ENCODE data around the gene CORO6.

Gene CORO6

DNA sequence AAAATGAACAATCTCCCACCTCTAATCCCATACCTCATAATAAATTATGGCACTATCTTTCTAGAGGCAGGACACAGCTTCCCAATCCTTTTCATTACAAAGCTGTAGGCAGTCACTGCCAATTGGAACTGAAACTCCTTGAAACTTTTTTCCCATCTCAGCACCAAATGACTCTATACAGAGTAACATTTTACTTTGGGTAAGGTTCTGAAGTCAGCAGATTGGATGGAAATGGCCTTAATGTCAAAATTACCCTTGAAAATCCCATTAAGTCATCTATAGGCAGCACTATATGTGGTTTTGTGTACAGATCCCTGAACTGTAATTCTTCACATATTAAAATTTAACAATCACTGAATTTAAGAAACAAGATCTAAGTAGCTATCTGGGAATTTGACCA lies 30.3 kb upstream of the CORO6 start:
- TF ChIP-seq, protein P1, sequence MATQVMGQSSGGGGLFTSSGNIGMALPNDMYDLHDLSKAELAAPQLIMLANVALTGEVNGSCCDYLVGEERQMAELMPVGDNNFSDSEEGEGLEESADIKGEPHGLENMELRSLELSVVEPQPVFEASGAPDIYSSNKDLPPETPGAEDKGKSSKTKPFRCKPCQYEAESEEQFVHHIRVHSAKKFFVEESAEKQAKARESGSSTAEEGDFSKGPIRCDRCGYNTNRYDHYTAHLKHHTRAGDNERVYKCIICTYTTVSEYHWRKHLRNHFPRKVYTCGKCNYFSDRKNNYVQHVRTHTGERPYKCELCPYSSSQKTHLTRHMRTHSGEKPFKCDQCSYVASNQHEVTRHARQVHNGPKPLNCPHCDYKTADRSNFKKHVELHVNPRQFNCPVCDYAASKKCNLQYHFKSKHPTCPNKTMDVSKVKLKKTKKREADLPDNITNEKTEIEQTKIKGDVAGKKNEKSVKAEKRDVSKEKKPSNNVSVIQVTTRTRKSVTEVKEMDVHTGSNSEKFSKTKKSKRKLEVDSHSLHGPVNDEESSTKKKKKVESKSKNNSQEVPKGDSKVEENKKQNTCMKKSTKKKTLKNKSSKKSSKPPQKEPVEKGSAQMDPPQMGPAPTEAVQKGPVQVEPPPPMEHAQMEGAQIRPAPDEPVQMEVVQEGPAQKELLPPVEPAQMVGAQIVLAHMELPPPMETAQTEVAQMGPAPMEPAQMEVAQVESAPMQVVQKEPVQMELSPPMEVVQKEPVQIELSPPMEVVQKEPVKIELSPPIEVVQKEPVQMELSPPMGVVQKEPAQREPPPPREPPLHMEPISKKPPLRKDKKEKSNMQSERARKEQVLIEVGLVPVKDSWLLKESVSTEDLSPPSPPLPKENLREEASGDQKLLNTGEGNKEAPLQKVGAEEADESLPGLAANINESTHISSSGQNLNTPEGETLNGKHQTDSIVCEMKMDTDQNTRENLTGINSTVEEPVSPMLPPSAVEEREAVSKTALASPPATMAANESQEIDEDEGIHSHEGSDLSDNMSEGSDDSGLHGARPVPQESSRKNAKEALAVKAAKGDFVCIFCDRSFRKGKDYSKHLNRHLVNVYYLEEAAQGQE (IDR thresholded peaks at IDR 0.05; ENCODE audit: low read depth) = no peak

DNA sequence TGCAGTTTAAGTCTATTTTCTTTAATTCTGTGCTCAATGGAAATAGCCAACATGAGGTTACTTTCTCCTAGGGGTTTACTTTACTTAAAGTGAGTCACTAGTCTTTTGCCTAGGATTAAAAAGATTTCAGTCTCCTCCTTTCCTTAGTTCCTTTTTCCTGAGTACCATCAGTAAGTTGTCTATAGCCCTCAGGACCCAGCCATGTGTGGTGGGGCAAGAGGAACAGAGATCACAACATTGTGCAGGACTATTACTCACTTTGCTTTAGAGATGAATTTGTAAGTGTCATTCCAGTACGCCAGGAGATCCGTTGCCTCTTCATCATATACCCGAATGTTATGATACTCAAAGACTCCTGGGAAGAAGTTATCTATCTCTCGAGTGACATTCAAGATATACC lies 27.7 kb upstream of the CORO6 start:
- TF ChIP-seq CREB1 (IDR thresholded peaks at IDR 0.05; ENCODE audit: low read depth) (no peak), YY1 (IDR thresholded peaks at IDR 0.05; ENCODE audit: low read depth) (no peak)

DNA sequence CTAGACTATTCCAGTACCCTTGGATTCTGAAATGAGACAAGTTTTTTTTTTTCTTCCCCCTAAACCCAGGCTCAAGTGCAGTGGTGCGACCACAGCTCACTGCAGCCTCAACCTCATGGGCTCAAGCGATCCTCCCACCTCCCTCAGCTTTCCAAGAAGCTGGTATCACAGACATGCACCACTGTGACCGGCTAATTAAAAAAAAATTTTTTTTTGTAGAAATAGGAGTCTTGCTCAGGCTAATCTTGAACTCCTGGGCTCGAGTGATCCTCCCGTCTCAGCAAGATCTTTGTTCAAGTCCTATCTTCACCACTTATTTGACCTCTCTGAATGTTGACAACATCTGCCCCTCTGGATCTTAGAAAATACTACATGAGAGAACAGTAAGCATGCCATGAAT lies 26.6 kb upstream of the CORO6 start:
- TF ChIP-seq EP300 (IDR thresholded peaks at IDR 0.05; ENCODE audit: borderline replicate concordance) (no peak), TAF1 (IDR thresholded peaks at IDR 0.05; ENCODE audit: low read depth) (no peak), EGR1 (IDR thresholded peaks at IDR 0.05) (no peak), RAD21 (IDR thresholded peaks at IDR 0.05; ENCODE audit: low read depth) (no peak), NFIC (IDR thresholded peaks at IDR 0.05) (no peak), ZBTB7A (IDR thresholded peaks at IDR 0.05; ENCODE audit: low read depth) (no peak), CEBPB (IDR thresholded peaks at IDR 0.05) (no peak), TCF12 (IDR thresholded peaks at IDR 0.05; ENCODE audit: low read depth) (no peak), CREB1 (IDR thresholded peaks at IDR 0.05; ENCODE audit: low read depth) (no peak), TEAD4 (IDR thresholded peaks at IDR 0.05) (no peak), YY1 (IDR thresholded peaks at IDR 0.05; ENCODE audit: low read depth) (no peak), FOXM1 (IDR thresholded peaks at IDR 0.05; ENCODE audit: borderline replicate concordance, low read depth) (no peak)
- TF ChIP-seq, protein P1 (IDR thresholded peaks at IDR 0.05; ENCODE audit: low read depth) = no peak
- TF ChIP-seq, protein P2, sequence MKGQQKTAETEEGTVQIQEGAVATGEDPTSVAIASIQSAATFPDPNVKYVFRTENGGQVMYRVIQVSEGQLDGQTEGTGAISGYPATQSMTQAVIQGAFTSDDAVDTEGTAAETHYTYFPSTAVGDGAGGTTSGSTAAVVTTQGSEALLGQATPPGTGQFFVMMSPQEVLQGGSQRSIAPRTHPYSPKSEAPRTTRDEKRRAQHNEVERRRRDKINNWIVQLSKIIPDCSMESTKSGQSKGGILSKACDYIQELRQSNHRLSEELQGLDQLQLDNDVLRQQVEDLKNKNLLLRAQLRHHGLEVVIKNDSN (IDR thresholded peaks at IDR 0.05) = no peak
- TF ChIP-seq, protein P3, sequence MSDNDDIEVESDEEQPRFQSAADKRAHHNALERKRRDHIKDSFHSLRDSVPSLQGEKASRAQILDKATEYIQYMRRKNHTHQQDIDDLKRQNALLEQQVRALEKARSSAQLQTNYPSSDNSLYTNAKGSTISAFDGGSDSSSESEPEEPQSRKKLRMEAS (IDR thresholded peaks at IDR 0.05) = no peak

DNA sequence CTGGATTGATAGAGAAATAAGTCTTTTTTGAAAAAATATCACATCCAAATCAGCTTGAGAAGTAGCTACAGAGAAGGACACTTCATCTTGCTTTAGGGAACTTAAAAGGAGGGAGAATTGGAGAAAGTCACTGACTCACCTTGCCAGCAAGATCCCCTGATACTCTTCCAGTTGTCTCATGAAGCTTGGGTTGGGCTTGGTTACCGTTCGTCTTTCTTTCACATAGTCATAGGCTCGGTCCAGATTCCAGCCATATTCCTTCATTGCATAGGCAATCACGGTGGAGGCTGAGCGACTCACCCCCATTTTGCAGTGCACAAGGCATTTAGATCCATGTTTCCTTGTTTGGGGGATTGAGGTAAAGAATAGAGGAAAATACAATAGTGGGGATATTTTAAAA lies 25.3 kb upstream of the CORO6 start:
- TF ChIP-seq, protein P3 (IDR thresholded peaks at IDR 0.05) = no peak
- TF ChIP-seq TEAD4 (IDR thresholded peaks at IDR 0.05) (no peak), FOXM1 (IDR thresholded peaks at IDR 0.05; ENCODE audit: borderline replicate concordance, low read depth) (no peak), EGR1 (IDR thresholded peaks at IDR 0.05) (no peak), ZBTB7A (IDR thresholded peaks at IDR 0.05; ENCODE audit: low read depth) (no peak), CREB1 (IDR thresholded peaks at IDR 0.05; ENCODE audit: low read depth) (no peak), TCF12 (IDR thresholded peaks at IDR 0.05; ENCODE audit: low read depth) (no peak), CEBPB (IDR thresholded peaks at IDR 0.05) (no peak), EP300 (IDR thresholded peaks at IDR 0.05; ENCODE audit: borderline replicate concordance) (no peak)
- TF ChIP-seq, protein P2 (IDR thresholded peaks at IDR 0.05) = no peak
- TF ChIP-seq, protein P1 (IDR thresholded peaks at IDR 0.05; ENCODE audit: low read depth) = no peak

DNA sequence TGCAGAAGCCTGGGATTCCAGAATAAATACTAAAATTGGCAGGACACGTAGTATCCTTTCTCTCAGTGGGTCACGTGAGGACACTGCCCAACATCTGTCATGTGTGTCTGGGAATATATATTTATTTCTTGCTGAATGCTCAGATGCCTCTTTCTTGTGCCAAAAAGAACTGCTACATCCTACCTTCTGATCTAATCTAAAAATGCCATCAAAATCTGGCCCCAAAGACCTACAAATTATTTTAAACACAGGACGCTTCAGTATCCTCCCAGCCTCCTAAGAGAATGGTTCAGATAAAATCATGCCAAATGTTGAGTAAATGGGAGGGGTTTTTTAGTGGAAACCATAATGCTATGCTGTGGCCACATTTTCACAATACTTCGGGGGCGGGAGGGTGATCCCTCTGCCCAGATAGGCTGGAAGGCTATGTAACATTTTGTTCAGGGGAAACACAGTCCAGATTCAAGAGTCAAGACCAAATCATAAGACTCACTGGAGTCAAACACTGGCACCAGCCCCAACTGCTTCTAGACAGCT lies 22.9 kb upstream of the CORO6 start:
- TF ChIP-seq TAF1 (IDR thresholded peaks at IDR 0.05; ENCODE audit: low read depth) = no peak
- TF ChIP-seq CEBPB (IDR thresholded peaks at IDR 0.05) = no peak
- no peak for TF ChIP-seq CREB1 (IDR thresholded peaks at IDR 0.05; ENCODE audit: low read depth)
- TF ChIP-seq TCF12 (IDR thresholded peaks at IDR 0.05; ENCODE audit: low read depth) = no peak
- TF ChIP-seq, protein P2 (IDR thresholded peaks at IDR 0.05) = no peak
- no peak for TF ChIP-seq RAD21 (IDR thresholded peaks at IDR 0.05; ENCODE audit: low read depth)
- no peak for TF ChIP-seq YY1 (IDR thresholded peaks at IDR 0.05; ENCODE audit: low read depth)
- TF ChIP-seq TEAD4 (IDR thresholded peaks at IDR 0.05) = no peak
- no peak for TF ChIP-seq NFIC (IDR thresholded peaks at IDR 0.05)
- no peak for TF ChIP-seq EGR1 (IDR thresholded peaks at IDR 0.05)
- TF ChIP-seq, protein P1 (IDR thresholded peaks at IDR 0.05; ENCODE audit: low read depth) = no peak
- TF ChIP-seq FOXM1 (IDR thresholded peaks at IDR 0.05; ENCODE audit: borderline replicate concordance, low read depth) = no peak
- no peak for TF ChIP-seq EP300 (IDR thresholded peaks at IDR 0.05; ENCODE audit: borderline replicate concordance)
- TF ChIP-seq, protein P3 (IDR thresholded peaks at IDR 0.05) = no peak
- TF ChIP-seq ZBTB7A (IDR thresholded peaks at IDR 0.05; ENCODE audit: low read depth) = no peak

All from Ishikawa (cell line).